HepG2 (cell line): ENCODE measurements around the gene HPCAL1. TPM values are rescaled to one million over a fixed set of nuclear protein-coding genes. Genes with fewer than 3 reads are reported as not detected.

Experiments
- BRD4 ChIP-seq: sonication (generic); formaldehyde crosslinking; IDR thresholded peaks from 2 replicates; pipeline ENCODE4 v1.4.0; 2020; ENCODE audit warnings: missing genetic modification reagents
- CBFB ChIP-seq: sonication (generic); formaldehyde crosslinking; IDR thresholded peaks from 2 replicates; pipeline ENCODE4 v1.4.0; 2020; ENCODE audit warnings: missing genetic modification reagents
- ONECUT2 ChIP-seq: sonication (generic); formaldehyde crosslinking; IDR thresholded peaks from 2 replicates; pipeline ENCODE4 v1.4.0; 2020; ENCODE audit warnings: missing genetic modification reagents
- PHF5A ChIP-seq: IDR thresholded peaks from one replicate; pipeline ENCODE4 v1.6.1; 2018; ENCODE audit warnings: low read depth, missing genetic modification reagents; ENCODE audit not compliant: unreplicated experiment
- RXRB ChIP-seq: IDR thresholded peaks from 2 replicates; pipeline ENCODE4 v1.6.1; 2016; ENCODE audit warnings: borderline replicate concordance, missing genetic modification reagents, missing compliant biosample characterization
- SPEN ChIP-seq: sonication (generic); formaldehyde crosslinking; IDR thresholded peaks from 2 replicates; pipeline ENCODE4 v1.5.1; 2020; ENCODE audit warnings: low read depth, mild to moderate bottlenecking, missing genetic modification reagents
- TEAD3 ChIP-seq: optimal IDR thresholded peaks from 2 replicates; pipeline ENCODE3; 2016; ENCODE audit warnings: borderline replicate concordance
- ZFP62 ChIP-seq: sonication (generic); formaldehyde crosslinking; IDR thresholded peaks from 2 replicates; pipeline ENCODE4 v1.4.0; 2020; ENCODE audit warnings: missing genetic modification reagents
- ZFP90 ChIP-seq: sonication (generic); formaldehyde crosslinking; IDR thresholded peaks from 2 replicates; pipeline ENCODE4 v1.8.0; 2022; ENCODE audit warnings: missing genetic modification reagents, mild to moderate bottlenecking, inconsistent platforms, borderline replicate concordance
- ZMYM4 ChIP-seq: sonication (generic); formaldehyde crosslinking; IDR thresholded peaks from 2 replicates; pipeline ENCODE4 v1.8.1; 2023; ENCODE audit warnings: mild to moderate bottlenecking, missing genetic modification reagents
- ZNF225 ChIP-seq: sonication (generic); formaldehyde crosslinking; IDR thresholded peaks from 2 replicates; pipeline ENCODE4 v1.4.0; 2020; ENCODE audit warnings: mild to moderate bottlenecking, missing genetic modification reagents
- ZNF644 ChIP-seq: IDR thresholded peaks from 2 replicates; pipeline ENCODE4 v1.6.1; 2016; ENCODE audit warnings: low read depth
- ZSCAN22 ChIP-seq: sonication (generic); formaldehyde crosslinking; IDR thresholded peaks from 2 replicates; pipeline ENCODE4 v1.4.0; 2020; ENCODE audit warnings: mild to moderate bottlenecking, missing genetic modification reagents
- polyA plus RNA-seq, 8 experiments: library from polyadenylated mRNA; depleted of rRNA in 3 of 8; stranded (reverse) in 7 of 8; unstranded in 1 of 8; fragments of >200 nt; fragmentation: Illumina TruSeq in 4 of 8; extraction: Trizol in 4 of 8; gene quantifications; 2 replicates each; pipeline versions ENCODE4 v1.2.1 to v1.2.3, GENCODE V29; 2011 to 2016; ENCODE audit warnings: low read depth in 4 of 8, missing spikeins in 1 of 8, mixed read lengths in 1 of 8; ENCODE audit not compliant: insufficient read depth in 1 of 8
- total RNA-seq, 5 experiments: library from RNA; depleted of rRNA; stranded (reverse); fragments of >200 nt; fragmentation: Illumina TruSeq; extraction: Trizol; gene quantifications; 2 replicates each; pipeline ENCODE4 v1.2.3, GENCODE V29; 2016; ENCODE audit warnings: low read depth in 1 of 5
- TF ChIP-seq, protein P1 (sequence below): sonication (generic); formaldehyde crosslinking; IDR thresholded peaks from 2 replicates; pipeline ENCODE4 v1.5.1; 2020; ENCODE audit warnings: mild to moderate bottlenecking, missing genetic modification reagents, moderate library complexity
- TF ChIP-seq, protein P2 (sequence below): fragments of 450-650 bp; IDR thresholded peaks from 2 replicates; pipeline ENCODE4 v1.6.1; 2016
- TF ChIP-seq, protein P3 (sequence below): sonication (generic); formaldehyde crosslinking; IDR thresholded peaks from 2 replicates; pipeline ENCODE4 v1.9.0; 2021; ENCODE audit warnings: mild to moderate bottlenecking, missing genetic modification reagents

Gene HPCAL1
- total and polyA plus RNA-seq, 2 of the 13 experiments (the other 11 are each of a cell fraction or from before 2014, with no cell fraction given), result 29.5 to 29.9 TPM

DNA sequence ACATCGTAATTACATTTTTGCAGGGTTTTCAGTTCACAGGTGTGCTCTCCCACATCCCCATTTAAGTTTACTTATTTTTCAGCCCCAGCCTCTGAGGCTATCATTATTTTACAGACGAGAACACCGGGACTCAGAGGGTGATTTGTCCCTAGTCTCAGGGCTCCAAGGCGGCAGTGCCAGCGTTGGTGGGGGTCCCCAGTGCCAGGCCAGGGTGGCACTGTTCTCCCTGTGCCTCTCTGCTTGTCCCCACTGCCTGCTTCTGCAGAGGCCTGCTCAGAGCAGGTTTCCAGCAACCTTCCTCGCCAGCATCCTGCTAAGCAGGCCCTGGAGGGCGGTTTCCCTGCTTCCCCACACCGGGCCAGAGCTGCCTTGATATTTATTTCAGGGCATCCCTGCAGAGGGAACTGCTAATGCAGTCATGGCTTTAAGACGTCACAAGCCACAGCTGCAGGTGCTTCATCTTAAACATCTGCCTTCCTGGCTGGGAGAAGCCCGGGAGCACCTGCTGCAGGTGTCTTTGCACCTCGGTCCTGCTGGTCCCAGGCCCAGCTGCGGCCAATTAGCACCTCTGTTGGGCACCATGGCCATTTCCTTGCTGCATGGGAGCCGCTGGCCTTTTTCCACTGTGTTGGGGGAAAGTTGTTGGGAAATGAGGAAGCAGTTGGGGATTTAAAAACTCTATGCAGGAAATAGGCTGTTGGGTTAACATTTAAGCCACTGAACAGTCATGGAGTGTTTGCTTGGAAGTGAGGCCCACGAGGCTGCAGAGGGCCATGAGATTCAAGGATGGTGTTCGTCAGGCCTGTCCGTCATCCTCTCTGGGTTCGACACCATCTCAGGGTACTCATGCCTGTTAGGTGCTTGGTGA, 22.8 kb downstream of the HPCAL1 start (continued):
- TF ChIP-seq, protein P1, sequence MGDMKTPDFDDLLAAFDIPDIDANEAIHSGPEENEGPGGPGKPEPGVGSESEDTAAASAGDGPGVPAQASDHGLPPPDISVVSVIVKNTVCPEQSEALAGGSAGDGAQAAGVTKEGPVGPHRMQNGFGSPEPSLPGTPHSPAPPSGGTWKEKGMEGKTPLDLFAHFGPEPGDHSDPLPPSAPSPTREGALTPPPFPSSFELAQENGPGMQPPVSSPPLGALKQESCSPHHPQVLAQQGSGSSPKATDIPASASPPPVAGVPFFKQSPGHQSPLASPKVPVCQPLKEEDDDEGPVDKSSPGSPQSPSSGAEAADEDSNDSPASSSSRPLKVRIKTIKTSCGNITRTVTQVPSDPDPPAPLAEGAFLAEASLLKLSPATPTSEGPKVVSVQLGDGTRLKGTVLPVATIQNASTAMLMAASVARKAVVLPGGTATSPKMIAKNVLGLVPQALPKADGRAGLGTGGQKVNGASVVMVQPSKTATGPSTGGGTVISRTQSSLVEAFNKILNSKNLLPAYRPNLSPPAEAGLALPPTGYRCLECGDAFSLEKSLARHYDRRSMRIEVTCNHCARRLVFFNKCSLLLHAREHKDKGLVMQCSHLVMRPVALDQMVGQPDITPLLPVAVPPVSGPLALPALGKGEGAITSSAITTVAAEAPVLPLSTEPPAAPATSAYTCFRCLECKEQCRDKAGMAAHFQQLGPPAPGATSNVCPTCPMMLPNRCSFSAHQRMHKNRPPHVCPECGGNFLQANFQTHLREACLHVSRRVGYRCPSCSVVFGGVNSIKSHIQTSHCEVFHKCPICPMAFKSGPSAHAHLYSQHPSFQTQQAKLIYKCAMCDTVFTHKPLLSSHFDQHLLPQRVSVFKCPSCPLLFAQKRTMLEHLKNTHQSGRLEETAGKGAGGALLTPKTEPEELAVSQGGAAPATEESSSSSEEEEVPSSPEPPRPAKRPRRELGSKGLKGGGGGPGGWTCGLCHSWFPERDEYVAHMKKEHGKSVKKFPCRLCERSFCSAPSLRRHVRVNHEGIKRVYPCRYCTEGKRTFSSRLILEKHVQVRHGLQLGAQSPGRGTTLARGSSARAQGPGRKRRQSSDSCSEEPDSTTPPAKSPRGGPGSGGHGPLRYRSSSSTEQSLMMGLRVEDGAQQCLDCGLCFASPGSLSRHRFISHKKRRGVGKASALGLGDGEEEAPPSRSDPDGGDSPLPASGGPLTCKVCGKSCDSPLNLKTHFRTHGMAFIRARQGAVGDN (CRISPR knock-in tag), result peak; percentile 86
- TF ChIP-seq ZFP62 (CRISPR knock-in tag) (no peak), ZNF644 (CRISPR knock-in tag) (peak; percentile 87), CBFB (no peak), ZSCAN22 (CRISPR knock-in tag) (no peak), RXRB (CRISPR knock-in tag) (peak; percentile 76), SPEN (CRISPR knock-in tag) (peak; percentile 84), ONECUT2 (CRISPR knock-in tag) (no peak), BRD4 (CRISPR knock-in tag) (peak; percentile 44; the same call in 1 of the 2 replicates), PHF5A (CRISPR knock-in tag) (no peak), TEAD3 (CRISPR knock-in tag) (peak; percentile 39), ZFP90 (CRISPR knock-in tag) (peak; percentile 75), ZNF225 (no peak), ZMYM4 (CRISPR knock-in tag) (peak; percentile 33; the same call in 1 of the 2 replicates)
- TF ChIP-seq, protein P2, sequence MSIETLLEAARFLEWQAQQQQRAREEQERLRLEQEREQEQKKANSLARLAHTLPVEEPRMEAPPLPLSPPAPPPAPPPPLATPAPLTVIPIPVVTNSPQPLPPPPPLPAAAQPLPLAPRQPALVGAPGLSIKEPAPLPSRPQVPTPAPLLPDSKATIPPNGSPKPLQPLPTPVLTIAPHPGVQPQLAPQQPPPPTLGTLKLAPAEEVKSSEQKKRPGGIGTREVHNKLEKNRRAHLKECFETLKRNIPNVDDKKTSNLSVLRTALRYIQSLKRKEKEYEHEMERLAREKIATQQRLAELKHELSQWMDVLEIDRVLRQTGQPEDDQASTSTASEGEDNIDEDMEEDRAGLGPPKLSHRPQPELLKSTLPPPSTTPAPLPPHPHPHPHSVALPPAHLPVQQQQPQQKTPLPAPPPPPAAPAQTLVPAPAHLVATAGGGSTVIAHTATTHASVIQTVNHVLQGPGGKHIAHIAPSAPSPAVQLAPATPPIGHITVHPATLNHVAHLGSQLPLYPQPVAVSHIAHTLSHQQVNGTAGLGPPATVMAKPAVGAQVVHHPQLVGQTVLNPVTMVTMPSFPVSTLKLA, result peak; percentile 13; the same call in 1 of the 2 replicates
- TF ChIP-seq, protein P3, sequence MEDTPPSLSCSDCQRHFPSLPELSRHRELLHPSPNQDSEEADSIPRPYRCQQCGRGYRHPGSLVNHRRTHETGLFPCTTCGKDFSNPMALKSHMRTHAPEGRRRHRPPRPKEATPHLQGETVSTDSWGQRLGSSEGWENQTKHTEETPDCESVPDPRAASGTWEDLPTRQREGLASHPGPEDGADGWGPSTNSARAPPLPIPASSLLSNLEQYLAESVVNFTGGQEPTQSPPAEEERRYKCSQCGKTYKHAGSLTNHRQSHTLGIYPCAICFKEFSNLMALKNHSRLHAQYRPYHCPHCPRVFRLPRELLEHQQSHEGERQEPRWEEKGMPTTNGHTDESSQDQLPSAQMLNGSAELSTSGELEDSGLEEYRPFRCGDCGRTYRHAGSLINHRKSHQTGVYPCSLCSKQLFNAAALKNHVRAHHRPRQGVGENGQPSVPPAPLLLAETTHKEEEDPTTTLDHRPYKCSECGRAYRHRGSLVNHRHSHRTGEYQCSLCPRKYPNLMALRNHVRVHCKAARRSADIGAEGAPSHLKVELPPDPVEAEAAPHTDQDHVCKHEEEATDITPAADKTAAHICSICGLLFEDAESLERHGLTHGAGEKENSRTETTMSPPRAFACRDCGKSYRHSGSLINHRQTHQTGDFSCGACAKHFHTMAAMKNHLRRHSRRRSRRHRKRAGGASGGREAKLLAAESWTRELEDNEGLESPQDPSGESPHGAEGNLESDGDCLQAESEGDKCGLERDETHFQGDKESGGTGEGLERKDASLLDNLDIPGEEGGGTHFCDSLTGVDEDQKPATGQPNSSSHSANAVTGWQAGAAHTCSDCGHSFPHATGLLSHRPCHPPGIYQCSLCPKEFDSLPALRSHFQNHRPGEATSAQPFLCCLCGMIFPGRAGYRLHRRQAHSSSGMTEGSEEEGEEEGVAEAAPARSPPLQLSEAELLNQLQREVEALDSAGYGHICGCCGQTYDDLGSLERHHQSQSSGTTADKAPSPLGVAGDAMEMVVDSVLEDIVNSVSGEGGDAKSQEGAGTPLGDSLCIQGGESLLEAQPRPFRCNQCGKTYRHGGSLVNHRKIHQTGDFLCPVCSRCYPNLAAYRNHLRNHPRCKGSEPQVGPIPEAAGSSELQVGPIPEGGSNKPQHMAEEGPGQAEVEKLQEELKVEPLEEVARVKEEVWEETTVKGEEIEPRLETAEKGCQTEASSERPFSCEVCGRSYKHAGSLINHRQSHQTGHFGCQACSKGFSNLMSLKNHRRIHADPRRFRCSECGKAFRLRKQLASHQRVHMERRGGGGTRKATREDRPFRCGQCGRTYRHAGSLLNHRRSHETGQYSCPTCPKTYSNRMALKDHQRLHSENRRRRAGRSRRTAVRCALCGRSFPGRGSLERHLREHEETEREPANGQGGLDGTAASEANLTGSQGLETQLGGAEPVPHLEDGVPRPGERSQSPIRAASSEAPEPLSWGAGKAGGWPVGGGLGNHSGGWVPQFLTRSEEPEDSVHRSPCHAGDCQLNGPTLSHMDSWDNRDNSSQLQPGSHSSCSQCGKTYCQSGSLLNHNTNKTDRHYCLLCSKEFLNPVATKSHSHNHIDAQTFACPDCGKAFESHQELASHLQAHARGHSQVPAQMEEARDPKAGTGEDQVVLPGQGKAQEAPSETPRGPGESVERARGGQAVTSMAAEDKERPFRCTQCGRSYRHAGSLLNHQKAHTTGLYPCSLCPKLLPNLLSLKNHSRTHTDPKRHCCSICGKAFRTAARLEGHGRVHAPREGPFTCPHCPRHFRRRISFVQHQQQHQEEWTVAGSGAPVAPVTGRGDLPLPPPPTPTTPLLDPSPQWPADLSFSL (CRISPR knock-in tag), result no peak
